ENCODE measurements around the gene PUSL1.

GRCh38 chr1:1293263-1294249 lies 14.8 kb upstream of the PUSL1 start:
- TF ChIP-seq POLR2AphosphoS5 (IDR thresholded peaks at IDR 0.05; ENCODE audit: low read depth) = no peak
- TF ChIP-seq, protein P1, sequence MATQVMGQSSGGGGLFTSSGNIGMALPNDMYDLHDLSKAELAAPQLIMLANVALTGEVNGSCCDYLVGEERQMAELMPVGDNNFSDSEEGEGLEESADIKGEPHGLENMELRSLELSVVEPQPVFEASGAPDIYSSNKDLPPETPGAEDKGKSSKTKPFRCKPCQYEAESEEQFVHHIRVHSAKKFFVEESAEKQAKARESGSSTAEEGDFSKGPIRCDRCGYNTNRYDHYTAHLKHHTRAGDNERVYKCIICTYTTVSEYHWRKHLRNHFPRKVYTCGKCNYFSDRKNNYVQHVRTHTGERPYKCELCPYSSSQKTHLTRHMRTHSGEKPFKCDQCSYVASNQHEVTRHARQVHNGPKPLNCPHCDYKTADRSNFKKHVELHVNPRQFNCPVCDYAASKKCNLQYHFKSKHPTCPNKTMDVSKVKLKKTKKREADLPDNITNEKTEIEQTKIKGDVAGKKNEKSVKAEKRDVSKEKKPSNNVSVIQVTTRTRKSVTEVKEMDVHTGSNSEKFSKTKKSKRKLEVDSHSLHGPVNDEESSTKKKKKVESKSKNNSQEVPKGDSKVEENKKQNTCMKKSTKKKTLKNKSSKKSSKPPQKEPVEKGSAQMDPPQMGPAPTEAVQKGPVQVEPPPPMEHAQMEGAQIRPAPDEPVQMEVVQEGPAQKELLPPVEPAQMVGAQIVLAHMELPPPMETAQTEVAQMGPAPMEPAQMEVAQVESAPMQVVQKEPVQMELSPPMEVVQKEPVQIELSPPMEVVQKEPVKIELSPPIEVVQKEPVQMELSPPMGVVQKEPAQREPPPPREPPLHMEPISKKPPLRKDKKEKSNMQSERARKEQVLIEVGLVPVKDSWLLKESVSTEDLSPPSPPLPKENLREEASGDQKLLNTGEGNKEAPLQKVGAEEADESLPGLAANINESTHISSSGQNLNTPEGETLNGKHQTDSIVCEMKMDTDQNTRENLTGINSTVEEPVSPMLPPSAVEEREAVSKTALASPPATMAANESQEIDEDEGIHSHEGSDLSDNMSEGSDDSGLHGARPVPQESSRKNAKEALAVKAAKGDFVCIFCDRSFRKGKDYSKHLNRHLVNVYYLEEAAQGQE (IDR thresholded peaks at IDR 0.05; ENCODE audit: insufficient replicate concordance, low read depth) = no peak
- TF ChIP-seq CTCF (IDR thresholded peaks at IDR 0.05; ENCODE audit: insufficient read depth, low read length) = no peak
- no peak for TF ChIP-seq SPI1 (IDR thresholded peaks at IDR 0.05; ENCODE audit: borderline replicate concordance, low read depth)
